Memory B cell (primary cell): ENCODE results near the gene ANKRD36C.
A peak's percentile ranks its signal among the peaks of the same experiment; 100 is the strongest.
"Not testable (repeated sequence)": the region's sequence is repeated elsewhere in the genome, so short reads cannot be mapped to it uniquely, and the experiment has no call there.

Experiments used
- ATAC-seq: fragments of 150-1000 bp; cut with Tn5 transposase; 2 replicates; pipeline ENCODE4 v1.10.0; 2021; ENCODE audit warnings: low read depth, mild to moderate bottlenecking, moderate library complexity
- DNase-seq, 2 donors: peaks; one replicate each; pipeline ENCODE4 v3.0.0; 2022; ENCODE audit warnings: low spot score in 2 of 2
- H3K27ac Mint-ChIP-seq: one replicate; pipeline ENCODE4 v1.8.0; 2022; ENCODE audit warnings: mild to moderate bottlenecking, moderate library complexity, mixed read lengths
- H3K27me3 Mint-ChIP-seq: one replicate; pipeline ENCODE4 v1.8.0; 2022; ENCODE audit warnings: mixed read lengths
- H3K36me3 Mint-ChIP-seq: one replicate; pipeline ENCODE4 v1.8.0; 2022; ENCODE audit warnings: mild to moderate bottlenecking, mixed read lengths
- H3K4me1 Mint-ChIP-seq: one replicate; pipeline ENCODE4 v1.8.0; 2022; ENCODE audit warnings: mixed read lengths
- H3K4me3 Mint-ChIP-seq: one replicate; pipeline ENCODE4 v1.8.0; 2022; ENCODE audit warnings: mild to moderate bottlenecking, moderate library complexity, mixed read lengths
- H3K9me3 Mint-ChIP-seq: one replicate; pipeline ENCODE4 v1.8.0; 2022; ENCODE audit warnings: mixed read lengths

ANKRD36C gene

DNA sequence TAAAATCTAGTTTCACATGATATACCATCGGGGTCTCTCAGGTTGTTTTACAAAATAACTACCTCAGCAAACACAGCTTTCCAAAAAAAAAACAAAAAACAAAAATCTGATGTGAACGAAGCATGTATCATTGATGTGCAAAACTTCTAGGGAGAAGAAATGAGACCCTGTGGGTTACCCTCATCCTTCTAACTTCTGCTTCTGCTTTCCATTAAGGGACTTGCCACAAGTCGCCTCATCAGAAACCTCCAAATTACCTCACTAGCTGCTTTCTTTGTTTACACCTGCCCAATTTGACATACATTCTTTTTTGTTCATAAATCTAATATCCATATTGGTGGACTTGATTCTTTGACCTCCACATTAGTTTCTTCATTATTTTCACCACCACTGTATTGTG is 60.9 kb downstream of the ANKRD36C start:
- H3K27me3 Mint-ChIP-seq, H3K4me1 Mint-ChIP-seq, H3K4me3 Mint-ChIP-seq, H3K9me3 Mint-ChIP-seq: not testable (repeated sequence)
- ATAC-seq (peak; percentile 91), DNase-seq (peak in 1 of 2 donors; percentile 4)
- H3K36me3 Mint-ChIP-seq = peaks cover 25% of the 10 kb centered on the region
- peak overlapping the region; percentile 48 for H3K27ac Mint-ChIP-seq

DNA sequence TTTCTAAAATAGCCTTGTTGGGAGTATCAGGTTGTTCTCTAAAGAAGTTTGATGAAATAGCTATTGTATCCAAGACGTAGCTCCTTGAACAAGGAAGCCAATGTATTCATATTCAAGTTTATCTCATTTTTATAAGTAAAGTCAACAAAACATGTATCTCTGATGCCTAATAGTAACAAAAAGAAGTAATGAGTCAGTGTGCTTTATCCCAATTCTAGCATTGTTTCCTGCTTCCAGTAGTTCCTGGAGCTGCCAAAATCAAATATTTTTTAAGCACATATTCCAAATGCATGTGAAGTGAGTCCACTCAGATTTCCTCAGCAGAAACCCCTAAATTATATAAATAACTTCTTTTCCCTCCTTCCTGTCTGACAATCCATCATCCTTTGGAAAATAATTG is 74.6 kb downstream of the ANKRD36C start:
- DNase-seq, H3K9me3 Mint-ChIP-seq, H3K4me3 Mint-ChIP-seq, H3K27me3 Mint-ChIP-seq, H3K4me1 Mint-ChIP-seq, ATAC-seq, H3K27ac Mint-ChIP-seq: not testable (repeated sequence)
- peaks cover 49% of the 10 kb centered on the region for H3K36me3 Mint-ChIP-seq

DNA sequence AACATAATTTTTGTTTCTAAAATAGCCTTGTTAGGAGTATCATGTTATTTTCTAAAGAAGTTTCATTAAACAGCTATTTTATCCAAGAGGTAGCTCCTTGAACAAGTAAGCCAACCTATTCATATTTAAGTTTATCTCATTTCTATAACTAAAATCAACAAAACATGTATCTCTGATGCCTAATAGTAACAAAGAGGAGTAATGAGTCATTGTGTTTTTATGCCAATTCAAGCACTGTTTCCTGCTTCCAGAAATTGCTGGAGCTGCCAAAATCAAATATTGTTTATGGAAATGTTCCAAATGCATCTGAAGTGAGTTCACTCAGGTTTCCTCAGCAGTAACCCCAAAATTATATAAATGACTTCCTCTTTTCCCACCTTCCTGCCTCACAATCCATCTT is 76.5 kb downstream of the ANKRD36C start:
- H3K4me1 Mint-ChIP-seq, H3K4me3 Mint-ChIP-seq: not testable (repeated sequence)

DNA sequence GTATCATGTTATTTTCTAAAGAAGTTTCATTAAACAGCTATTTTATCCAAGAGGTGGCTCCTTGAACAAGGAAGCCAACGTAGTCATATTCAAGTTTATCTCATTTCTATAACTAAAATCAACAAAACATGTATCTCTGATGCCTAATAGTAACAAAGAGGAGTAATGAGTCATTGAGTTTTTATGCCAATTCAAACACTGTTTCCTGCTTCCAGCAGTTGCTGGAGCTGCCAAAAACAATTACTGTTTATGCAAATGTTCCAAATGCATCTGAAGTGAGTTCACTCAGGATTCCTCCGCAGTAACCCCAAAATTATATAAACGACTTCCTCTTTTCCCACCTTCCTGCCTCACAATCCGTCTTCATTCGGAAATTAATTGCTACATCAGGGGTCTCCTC is 80.2 kb downstream of the ANKRD36C start:
- DNase-seq, ATAC-seq, H3K4me3 Mint-ChIP-seq, H3K27ac Mint-ChIP-seq, H3K4me1 Mint-ChIP-seq, H3K9me3 Mint-ChIP-seq, H3K27me3 Mint-ChIP-seq: not testable (repeated sequence)
- peaks cover 39% of the 10 kb centered on the region for H3K36me3 Mint-ChIP-seq

More for the DNA sequence above, 76.5 kb downstream of the ANKRD36C start:
- ATAC-seq, H3K27ac Mint-ChIP-seq, H3K27me3 Mint-ChIP-seq, DNase-seq, H3K9me3 Mint-ChIP-seq: not testable (repeated sequence)
- H3K36me3 Mint-ChIP-seq = peaks cover 54% of the 10 kb centered on the region

DNA sequence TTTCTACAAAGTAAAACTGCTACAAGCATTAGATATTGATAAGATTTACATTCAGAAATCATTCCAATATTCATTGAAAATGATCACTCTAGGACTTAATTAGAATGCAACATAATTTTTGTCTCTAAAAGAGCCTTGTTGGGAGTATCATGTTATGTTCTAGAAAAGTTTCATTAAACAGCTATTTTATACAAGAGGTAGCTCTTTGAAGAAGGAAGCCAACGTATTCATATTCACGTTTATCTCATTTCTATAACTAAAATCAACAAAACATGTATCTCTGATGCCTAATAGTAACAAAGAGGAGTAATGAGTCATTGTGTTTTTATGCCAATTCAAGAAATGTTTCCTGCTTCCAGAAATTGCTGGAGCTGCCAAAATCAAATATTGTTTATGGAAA is 97.2 kb downstream of the ANKRD36C start:
- not testable (repeated sequence) for H3K4me1 Mint-ChIP-seq, DNase-seq, H3K9me3 Mint-ChIP-seq, H3K27me3 Mint-ChIP-seq, H3K4me3 Mint-ChIP-seq, H3K27ac Mint-ChIP-seq, ATAC-seq
- H3K36me3 Mint-ChIP-seq = peaks cover 14% of the 10 kb centered on the region

DNA sequence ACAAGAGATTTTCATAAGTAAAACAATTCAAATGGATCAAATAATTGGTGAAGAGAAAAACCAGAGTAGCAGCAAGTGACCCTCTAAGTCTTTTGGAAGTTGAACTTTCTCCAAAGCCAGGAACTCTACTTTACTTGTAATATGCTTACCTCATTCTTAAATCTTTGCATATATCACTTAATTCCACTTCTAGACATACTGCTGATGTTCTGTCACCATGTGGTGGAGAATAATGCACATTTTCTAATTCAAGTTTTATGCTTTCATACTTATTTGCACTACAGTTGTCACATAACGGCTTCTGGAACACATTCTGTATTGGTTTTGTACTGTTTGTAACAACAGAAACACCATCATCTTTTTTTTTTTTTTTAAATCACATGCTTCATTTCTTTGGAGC is 123.7 kb downstream of the ANKRD36C start:
- not testable (repeated sequence) for H3K4me3 Mint-ChIP-seq, H3K27me3 Mint-ChIP-seq, H3K4me1 Mint-ChIP-seq, H3K9me3 Mint-ChIP-seq, DNase-seq, ATAC-seq, H3K27ac Mint-ChIP-seq
- H3K36me3 Mint-ChIP-seq = peaks cover 11% of the 10 kb centered on the region

DNA sequence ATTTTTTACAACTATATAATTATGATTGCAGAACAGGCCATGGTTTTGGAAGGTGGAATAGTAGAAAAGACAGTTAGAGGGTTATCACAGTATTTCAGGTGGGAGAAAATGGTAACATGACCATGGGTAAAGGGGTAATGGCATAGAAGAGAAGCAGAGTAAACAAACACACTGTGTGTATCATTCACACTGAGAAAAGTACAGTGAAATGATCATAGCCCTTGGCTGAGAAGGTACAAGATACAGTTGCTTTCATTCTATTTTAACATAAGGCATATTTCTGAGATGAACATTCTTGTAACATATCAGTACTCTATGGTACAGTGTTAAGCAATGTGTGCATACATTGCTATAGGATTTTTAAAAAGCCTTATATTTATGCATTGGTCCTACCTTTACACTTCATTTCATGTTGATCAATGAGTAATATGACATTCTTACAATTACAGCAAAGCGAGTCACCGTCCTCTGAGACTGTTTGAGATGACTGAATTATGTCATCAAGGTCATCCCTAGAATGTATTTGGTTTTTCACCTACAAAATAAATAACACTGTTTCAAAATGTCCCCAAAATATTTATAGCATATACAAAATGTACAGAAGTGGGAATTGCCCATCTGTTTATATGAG is 124.5 kb downstream of the ANKRD36C start:
- not testable (repeated sequence) for H3K9me3 Mint-ChIP-seq, ATAC-seq, H3K4me1 Mint-ChIP-seq

DNA sequence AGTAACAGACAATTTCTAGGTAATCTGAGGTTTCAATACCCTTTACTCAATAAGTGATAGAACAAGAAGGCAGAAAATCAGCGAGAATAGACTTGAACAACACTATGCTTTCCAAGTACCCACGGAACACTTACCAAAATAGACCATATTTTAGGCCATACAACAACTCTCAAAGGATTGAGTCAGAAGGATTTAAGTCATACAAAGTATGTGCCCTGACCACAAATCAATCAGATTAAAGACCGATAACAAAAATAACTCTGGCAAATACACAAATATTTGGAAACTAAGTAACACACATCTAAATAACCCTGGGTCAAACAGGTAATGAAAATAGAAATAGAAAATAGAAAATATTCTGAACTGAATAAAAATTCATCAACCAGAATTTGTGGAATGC is 129.5 kb downstream of the ANKRD36C start:
- DNase-seq, H3K9me3 Mint-ChIP-seq, H3K27me3 Mint-ChIP-seq, H3K4me1 Mint-ChIP-seq, H3K27ac Mint-ChIP-seq, H3K36me3 Mint-ChIP-seq, H3K4me3 Mint-ChIP-seq, ATAC-seq: not testable (repeated sequence)

More for the DNA sequence above, 124.5 kb downstream of the ANKRD36C start:
- not testable (repeated sequence) for DNase-seq, H3K36me3 Mint-ChIP-seq, H3K27me3 Mint-ChIP-seq, H3K4me3 Mint-ChIP-seq, H3K27ac Mint-ChIP-seq

DNA sequence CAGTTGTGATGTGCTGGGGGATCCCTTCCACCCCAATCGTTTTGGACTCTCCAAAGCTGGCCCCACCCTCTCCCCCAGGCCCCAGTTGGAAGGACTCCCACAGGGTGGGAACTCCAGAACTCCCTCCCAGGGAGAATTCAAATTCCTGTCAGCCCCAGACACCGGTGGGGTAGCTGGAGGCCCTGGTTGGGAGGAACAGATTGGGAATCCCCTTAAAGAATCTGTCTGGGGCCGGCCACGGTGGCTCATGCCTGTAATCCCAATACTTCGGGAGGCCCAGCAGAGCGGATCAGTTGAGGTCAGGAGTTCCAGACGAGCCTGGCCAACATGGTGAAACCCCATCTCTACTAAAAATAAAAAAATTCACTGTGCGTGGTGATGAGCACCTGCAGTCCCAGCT is 155.5 kb downstream of the ANKRD36C start:
- no peaks in the 10 kb centered on the region for H3K27me3 Mint-ChIP-seq
- no peak overlapping the region for H3K27ac Mint-ChIP-seq
- ATAC-seq = no peak
- H3K36me3 Mint-ChIP-seq = peaks cover 24% of the 10 kb centered on the region
- no peaks in the 10 kb centered on the region for H3K4me1 Mint-ChIP-seq
- no peaks in the 10 kb centered on the region for H3K9me3 Mint-ChIP-seq
- H3K4me3 Mint-ChIP-seq = no peak overlapping the region
- no peak for DNase-seq

DNA sequence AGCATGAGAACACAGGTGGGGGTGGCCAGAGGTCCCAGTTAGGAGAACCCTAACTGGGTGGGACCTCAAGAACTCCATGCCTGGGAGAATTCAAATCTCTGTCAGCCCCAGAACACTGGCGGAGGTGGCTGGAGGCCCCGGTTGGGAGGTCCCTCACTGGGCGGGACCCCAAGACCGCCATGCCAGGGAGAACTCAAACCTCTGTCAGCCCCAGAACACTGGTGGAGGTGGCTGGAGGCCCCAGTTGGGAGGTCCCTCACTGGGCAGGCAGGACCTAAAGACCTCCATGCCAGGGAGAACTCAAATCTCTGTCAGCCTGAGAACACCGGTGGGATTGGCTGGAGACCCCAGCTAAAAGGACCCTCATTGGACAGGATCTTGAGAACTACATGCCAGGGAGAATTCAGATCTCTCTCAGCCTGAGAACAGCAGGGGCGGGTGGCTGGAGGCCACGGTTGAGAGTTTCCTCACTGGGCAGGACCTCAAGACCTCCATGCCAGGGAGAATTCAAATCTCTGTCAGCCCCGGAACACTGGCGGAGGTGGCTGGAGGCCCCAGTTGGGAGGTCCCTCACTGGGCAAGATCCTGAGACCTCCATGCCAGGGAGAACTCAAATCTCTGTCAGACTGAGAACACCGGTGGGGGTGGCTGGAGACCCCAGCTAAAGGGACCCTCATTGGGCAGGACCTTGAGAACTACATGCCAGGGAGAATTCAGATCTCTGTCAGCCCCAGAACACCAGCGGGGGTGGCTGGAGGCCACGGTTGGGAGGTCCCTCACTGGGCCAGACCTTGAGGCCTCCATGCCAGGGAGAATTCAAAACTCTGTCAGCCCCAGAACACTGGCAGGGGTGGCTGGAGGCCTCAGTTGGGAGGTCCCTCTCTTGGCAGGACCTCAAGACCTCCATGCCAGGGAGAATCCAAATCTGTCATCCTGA is 157.3 kb downstream of the ANKRD36C start:
- H3K4me3 Mint-ChIP-seq, ATAC-seq, H3K27me3 Mint-ChIP-seq, H3K9me3 Mint-ChIP-seq, H3K27ac Mint-ChIP-seq, H3K4me1 Mint-ChIP-seq, DNase-seq: not testable (repeated sequence)
- H3K36me3 Mint-ChIP-seq = peaks cover 32% of the 10 kb centered on the region

DNA sequence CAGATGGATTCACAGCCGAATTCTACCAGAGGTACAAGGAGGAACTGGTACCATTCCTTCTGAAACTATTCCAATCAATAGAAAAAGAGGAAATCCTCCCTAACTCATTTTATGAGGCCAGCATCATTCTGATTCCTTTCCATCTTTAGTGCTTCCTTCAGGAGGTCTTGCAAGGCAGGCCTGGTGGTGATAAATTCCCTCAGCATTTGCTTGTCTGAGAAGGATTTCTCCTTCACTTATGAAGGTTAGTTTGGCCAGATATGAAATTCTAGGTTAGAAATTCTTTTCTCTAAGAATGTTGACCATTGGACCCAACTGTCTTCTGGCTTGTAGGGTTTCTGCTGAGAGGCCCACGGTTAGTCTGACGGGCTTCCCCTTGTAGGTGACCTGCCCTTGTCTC is 167.4 kb downstream of the ANKRD36C start:
- not testable (repeated sequence) for H3K27ac Mint-ChIP-seq, H3K4me3 Mint-ChIP-seq, DNase-seq, H3K4me1 Mint-ChIP-seq, ATAC-seq, H3K27me3 Mint-ChIP-seq
- peaks cover 20% of the 10 kb centered on the region for H3K9me3 Mint-ChIP-seq
- H3K36me3 Mint-ChIP-seq = peaks cover 16% of the 10 kb centered on the region

DNA sequence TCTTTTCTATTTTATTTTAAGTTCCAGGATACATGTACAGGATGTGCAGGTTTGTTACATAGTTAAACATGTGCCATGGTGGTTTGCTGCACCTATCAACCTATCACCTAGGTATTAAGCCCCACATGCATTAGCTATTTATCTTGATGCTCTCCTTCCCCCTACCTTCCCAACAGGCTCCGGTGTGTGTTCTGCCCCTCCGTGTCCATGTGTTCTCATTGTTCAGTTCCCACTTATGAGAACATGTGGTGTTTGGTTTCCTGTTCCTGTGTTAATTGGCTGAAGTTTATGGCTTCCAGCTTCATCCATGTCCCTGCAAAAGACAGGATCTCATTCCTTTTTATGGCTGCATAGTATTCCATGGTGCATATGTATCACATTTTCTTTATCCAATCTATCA is 174.1 kb downstream of the ANKRD36C start:
- H3K27me3 Mint-ChIP-seq, H3K27ac Mint-ChIP-seq, ATAC-seq, H3K4me1 Mint-ChIP-seq, DNase-seq, H3K4me3 Mint-ChIP-seq: not testable (repeated sequence)
- Mint-ChIP-seq H3K9me3 (peaks cover 27% of the 10 kb centered on the region), H3K36me3 (peaks cover 30% of the 10 kb centered on the region)

DNA sequence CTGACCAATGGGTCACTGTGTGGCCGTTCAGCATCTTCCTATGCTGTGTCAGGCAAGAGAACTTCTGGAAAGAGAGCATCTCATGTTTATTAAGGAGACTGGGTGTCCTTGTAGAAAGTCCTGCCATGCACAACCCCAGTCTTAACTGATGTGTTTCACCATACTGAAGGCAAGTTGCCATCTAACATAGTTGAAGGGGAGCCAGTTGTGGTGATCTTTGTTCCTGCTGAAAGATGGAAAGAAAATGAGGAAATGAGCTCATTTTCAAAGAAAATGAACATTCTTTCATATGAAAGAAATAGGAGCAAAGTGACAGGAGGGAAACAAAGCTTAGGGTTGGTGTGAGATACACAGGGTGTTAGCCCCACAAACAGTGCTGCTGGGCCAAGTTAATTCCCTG is 178.3 kb downstream of the ANKRD36C start:
- ATAC-seq, H3K4me3 Mint-ChIP-seq, H3K4me1 Mint-ChIP-seq, DNase-seq, H3K27me3 Mint-ChIP-seq, H3K27ac Mint-ChIP-seq: not testable (repeated sequence)
- H3K36me3 Mint-ChIP-seq = peaks cover 29% of the 10 kb centered on the region
- peaks cover 13% of the 10 kb centered on the region for H3K9me3 Mint-ChIP-seq

DNA sequence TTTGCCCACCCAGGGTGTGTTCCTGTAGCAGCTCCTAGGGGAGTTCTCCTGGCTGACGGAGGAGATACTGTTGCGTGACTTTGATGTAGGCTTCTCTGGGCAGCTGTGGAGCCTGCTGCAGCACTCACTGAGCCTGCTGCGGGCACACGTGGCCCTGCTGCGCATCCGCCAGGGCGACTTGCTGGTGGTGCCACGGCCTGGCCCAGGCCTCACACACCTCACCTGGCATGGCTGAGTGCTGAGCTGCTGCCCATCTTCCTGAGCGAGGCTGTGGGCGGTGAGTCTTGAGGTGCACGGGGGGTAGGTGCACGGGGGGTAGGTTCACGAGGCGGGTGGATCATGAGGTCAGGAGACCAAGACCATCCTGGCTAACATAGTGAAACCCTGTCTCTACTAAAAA is 191.7 kb downstream of the ANKRD36C start:
- no peak for DNase-seq
- Mint-ChIP-seq H3K4me3 (no peak overlapping the region), H3K9me3 (peaks cover 10% of the 10 kb centered on the region), H3K4me1 (no peaks in the 10 kb centered on the region), H3K27me3 (no peaks in the 10 kb centered on the region), H3K36me3 (peaks cover 7% of the 10 kb centered on the region), H3K27ac (no peak overlapping the region)
- ATAC-seq = no peak
